Prostate gland (tissue), 2 donors: ENCODE data around the gene ENTPD3. TPM values are rescaled to one million over a fixed set of nuclear protein-coding genes. Genes with fewer than 3 reads are reported as not detected.
"Not testable (repeated sequence)": the region's sequence is repeated elsewhere in the genome, so short reads cannot be mapped to it uniquely, and the experiment has no call there.

ENCODE experiments used
- DNase-seq: peaks from one replicate; pipeline ENCODE4 v3.0.0-alpha.2; 2019; ENCODE audit warnings: low spot score
- H3K27ac ChIP-seq, 2 donors: fragments of 200-600 bp; sonication (generic); 2 replicates each; pipeline ENCODE4 v1.5.1; 2017 to 2019
- H3K27me3 ChIP-seq: fragments of 200-600 bp; sonication (generic); replicated peaks from 2 replicates; pipeline ENCODE4 v1.5.1; 2019; ENCODE audit not compliant: insufficient read depth
- H3K36me3 ChIP-seq, 2 donors: fragments of 200-600 bp; sonication (generic); 1 replicate in 1 of 2; 2 replicates in 1 of 2; pipeline versions ENCODE4 v1.5.1 to v1.8.1; 2017 to 2019
- H3K4me1 ChIP-seq: fragments of 200-600 bp; sonication (generic); replicated peaks from 2 replicates; pipeline ENCODE4 v1.5.1; 2019
- H3K4me3 ChIP-seq, 2 donors: fragments of 200-600 bp; sonication (generic); 2 replicates each; pipeline ENCODE4 v1.5.1; 2017 to 2019
- H3K9me3 ChIP-seq: fragments of 200-600 bp; sonication (generic); 2 replicates; pipeline ENCODE4 v1.5.1; 2017
- CTCF ChIP-seq, 4 experiments: fragments of 200-600 bp in 2 of 4; fragments of 450-650 bp in 2 of 4; sonication (generic) in 2 of 4; IDR thresholded peaks; 1 replicate in 3 of 4; 2 replicates in 1 of 4; pipeline ENCODE4 v1.5.1; 2016 to 2019; ENCODE audit warnings: antibody characterized with exemption in 4 of 4, mild to moderate bottlenecking in 2 of 4, moderate library complexity in 2 of 4
- POLR2A ChIP-seq: fragments of 450-650 bp; IDR thresholded peaks from one replicate; pipeline ENCODE4 v1.6.1; 2016; ENCODE audit warnings: antibody characterized with exemption, mild to moderate bottlenecking
- POLR2AphosphoS5 ChIP-seq: sonication (generic); formaldehyde crosslinking; IDR thresholded peaks from one replicate; pipeline ENCODE4 v1.6.1; 2017; ENCODE audit warnings: antibody characterized with exemption
- WGBS: methylation state at CpG from one replicate; pipeline ENCODE4 v1.1.5; 2018; 5-methylcytosine and 5-hydroxymethylcytosine counted together
- intact Hi-C: fragments of 100-400 bp; cut with DNase I; formaldehyde crosslinking; loops from one replicate; pipeline ENCODE4 v1.14.2; 2022
- total RNA-seq, 2 donors: library from RNA; depleted of rRNA; stranded (reverse); fragments of >200 nt; gene quantifications; one replicate each; pipeline ENCODE4 v1.1.0, GENCODE V29; 2016

The ENTPD3 gene
- total RNA-seq, 2 donors from 2014 or later, result 2.4 to 11.0 TPM

GRCh38 chr3:40456940-40457823, 70.2 kb downstream of the ENTPD3 start, which contains the start of gene RPL14:
RPL14 (plus strand) TSS chr3:40457339; CDS start chr3:40457472, 133 bp downstream.
- Histone ChIP-seq H3K27ac (peak within 1 kb of the TSS; percentile 86 to 88), H3K9me3 (no peaks in the 10 kb centered on the region), H3K4me1 (no peaks in the 10 kb centered on the region), H3K4me3 (peak within 1 kb of the TSS; percentile 79 to 94), H3K36me3 (peaks cover 4 to 9% of the 10 kb centered on the region in 2 donors), H3K27me3 (no peaks in the 10 kb centered on the region)
- intact Hi-C loops, result loop anchor here (10.0 kb wide), 2 partner anchors 518 to 1072 kb away; partner anchors contain the start of gene SLC25A38
- WGBS, result under 1% methylated on average over 67 of the region's 79 CpGs
- TF ChIP-seq POLR2AphosphoS5, result peak; percentile 99
- TF ChIP-seq CTCF (IDR thresholded peaks at IDR 0.05), result peak in 2 of 4 experiments; percentile 31
- TF ChIP-seq POLR2A, result peak; percentile 90
- peak; percentile 96 for DNase-seq

DNA sequence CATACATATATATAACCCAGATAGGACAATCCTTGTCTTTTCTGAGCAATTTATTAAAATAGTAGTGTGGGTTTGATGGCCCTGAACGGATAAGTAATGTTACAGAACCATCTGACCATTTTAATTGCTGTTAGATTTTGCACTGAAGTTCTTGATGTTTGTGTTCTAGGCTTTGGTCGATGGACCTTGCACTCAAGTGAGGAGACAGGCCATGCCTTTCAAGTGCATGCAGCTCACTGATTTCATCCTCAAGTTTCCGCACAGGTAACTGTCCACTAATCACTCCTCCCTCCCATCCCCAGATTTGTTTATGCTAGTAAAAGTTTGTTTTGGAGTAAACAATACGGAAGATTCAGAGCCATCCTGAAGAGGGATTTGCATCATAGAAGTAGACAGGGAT, 71.5 kb downstream of the ENTPD3 start:
- no peaks in the 10 kb centered on the region for H3K27me3 ChIP-seq
- H3K9me3 ChIP-seq, result no peaks in the 10 kb centered on the region
- H3K4me3 ChIP-seq, result peak overlapping the region in 1 of 2 donors; percentile 79
- intact Hi-C loops, result loop anchor here (10.0 kb wide), 2 partner anchors 516 to 1074 kb away; partner anchors contain the start of gene SLC25A38
- H3K27ac ChIP-seq, result no peak overlapping the region
- H3K4me1 ChIP-seq, result no peaks in the 10 kb centered on the region
- WGBS, result 89% methylated on average over 4 of the region's 4 CpGs
- no peak for DNase-seq
- TF ChIP-seq POLR2A (no peak), CTCF (IDR thresholded peaks at IDR 0.05) (no peak), POLR2AphosphoS5 (no peak)
- peaks cover 7 to 21% of the 10 kb centered on the region in 2 donors for H3K36me3 ChIP-seq

- H3K36me3 ChIP-seq, result peaks cover 7 to 27% of the 10 kb centered on the region in 2 donors
- H3K9me3 ChIP-seq, DNase-seq, H3K27ac ChIP-seq, H3K4me1 ChIP-seq, intact Hi-C loops, H3K27me3 ChIP-seq, H3K4me3 ChIP-seq: not testable (repeated sequence)
- WGBS, result 79% methylated on average over 6 of the region's 6 CpGs
Measured at GRCh38 chr3:40460481-40460880, 73.5 kb downstream of the ENTPD3 start.

DNA sequence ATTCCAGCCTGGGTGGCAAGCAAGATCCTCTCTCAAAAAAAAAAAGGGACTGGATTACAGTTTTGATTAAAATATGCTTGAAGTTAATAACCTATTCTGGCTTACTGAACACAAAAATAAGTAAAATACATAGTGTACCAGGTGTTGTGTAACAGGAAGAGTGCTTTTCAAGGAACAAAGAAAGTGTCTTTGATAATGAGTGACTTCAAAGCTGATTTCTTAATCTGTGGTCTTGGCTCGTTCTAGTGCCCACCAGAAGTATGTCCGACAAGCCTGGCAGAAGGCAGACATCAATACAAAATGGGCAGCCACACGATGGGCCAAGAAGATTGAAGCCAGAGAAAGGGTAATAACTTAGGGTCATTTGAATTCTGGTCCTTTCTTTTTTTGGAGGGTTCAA, 74.2 kb downstream of the ENTPD3 start:
- TF ChIP-seq POLR2A, result no peak
- TF ChIP-seq CTCF (IDR thresholded peaks at IDR 0.05), result no peak
- TF ChIP-seq POLR2AphosphoS5, result no peak
- peaks cover 7 to 27% of the 10 kb centered on the region in 2 donors for H3K36me3 ChIP-seq
- H3K4me1 ChIP-seq, result no peaks in the 10 kb centered on the region
- intact Hi-C loops, result no loop called here
- no peaks in the 10 kb centered on the region for H3K27me3 ChIP-seq
- 77% methylated on average over 3 of the region's 3 CpGs for WGBS
- no peak overlapping the region for H3K27ac ChIP-seq
- H3K4me3 ChIP-seq, result no peak overlapping the region
- no peak for DNase-seq
- H3K9me3 ChIP-seq, result no peaks in the 10 kb centered on the region

- DNase-seq, H3K27me3 ChIP-seq, H3K27ac ChIP-seq, H3K4me1 ChIP-seq, H3K9me3 ChIP-seq, intact Hi-C loops, H3K4me3 ChIP-seq: not testable (repeated sequence)
- peaks cover 7 to 27% of the 10 kb centered on the region in 2 donors for H3K36me3 ChIP-seq
- WGBS, result 94% methylated on average over 7 of the region's 7 CpGs
Measured at GRCh38 chr3:40462838-40463237, 75.9 kb downstream of the ENTPD3 start.
